22Rv1 (cell line): ENCODE measurements around the gene PARD3B.

Source experiments
- ZFX ChIP-seq: fragments of 450-650 bp; IDR thresholded peaks from 2 replicates; pipeline ENCODE4 v1.6.1; 2017; ENCODE audit warnings: antibody characterized with exemption, borderline replicate concordance
- TF ChIP-seq, protein P1 (sequence below): fragments of 450-650 bp; IDR thresholded peaks from 2 replicates; pipeline ENCODE4 v1.5.1; 2017; ENCODE audit warnings: mild to moderate bottlenecking

DNA sequence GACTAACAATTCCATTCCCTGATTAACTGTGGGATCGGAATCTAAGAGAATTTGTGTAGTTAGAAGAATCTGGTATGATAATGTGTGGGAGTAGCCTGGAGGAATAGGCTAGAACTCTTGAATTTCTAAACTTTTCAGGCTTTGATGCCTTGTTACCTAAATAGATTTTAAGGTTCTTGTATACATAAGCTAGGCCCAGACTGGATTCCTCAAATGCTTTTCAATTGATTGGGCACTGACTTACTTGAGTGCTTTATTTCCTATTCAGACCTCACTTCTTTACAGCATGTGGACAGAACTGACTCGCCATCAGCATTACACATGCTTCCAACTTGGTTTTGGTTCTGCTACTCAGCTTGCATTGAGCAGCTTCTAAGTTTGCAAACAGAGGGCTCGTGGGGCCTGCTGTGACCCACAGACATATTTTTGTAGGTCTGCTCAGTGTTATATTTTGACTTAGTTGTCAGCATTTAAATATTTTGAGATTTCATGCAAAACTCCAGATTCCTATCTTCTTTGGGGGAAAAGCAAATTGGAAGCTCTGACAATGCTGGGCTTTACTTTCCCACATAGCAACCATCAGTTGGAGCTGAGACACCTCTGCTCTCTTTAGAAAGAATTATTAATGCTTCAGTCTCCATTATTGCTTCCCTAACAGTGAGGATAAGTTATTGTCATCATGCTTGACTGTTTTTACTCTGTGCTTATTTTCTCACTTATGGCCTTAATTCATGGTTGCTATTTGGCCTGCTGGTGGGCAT lies 5.7 kb downstream of the PARD3B start:
- TF ChIP-seq, protein P1, sequence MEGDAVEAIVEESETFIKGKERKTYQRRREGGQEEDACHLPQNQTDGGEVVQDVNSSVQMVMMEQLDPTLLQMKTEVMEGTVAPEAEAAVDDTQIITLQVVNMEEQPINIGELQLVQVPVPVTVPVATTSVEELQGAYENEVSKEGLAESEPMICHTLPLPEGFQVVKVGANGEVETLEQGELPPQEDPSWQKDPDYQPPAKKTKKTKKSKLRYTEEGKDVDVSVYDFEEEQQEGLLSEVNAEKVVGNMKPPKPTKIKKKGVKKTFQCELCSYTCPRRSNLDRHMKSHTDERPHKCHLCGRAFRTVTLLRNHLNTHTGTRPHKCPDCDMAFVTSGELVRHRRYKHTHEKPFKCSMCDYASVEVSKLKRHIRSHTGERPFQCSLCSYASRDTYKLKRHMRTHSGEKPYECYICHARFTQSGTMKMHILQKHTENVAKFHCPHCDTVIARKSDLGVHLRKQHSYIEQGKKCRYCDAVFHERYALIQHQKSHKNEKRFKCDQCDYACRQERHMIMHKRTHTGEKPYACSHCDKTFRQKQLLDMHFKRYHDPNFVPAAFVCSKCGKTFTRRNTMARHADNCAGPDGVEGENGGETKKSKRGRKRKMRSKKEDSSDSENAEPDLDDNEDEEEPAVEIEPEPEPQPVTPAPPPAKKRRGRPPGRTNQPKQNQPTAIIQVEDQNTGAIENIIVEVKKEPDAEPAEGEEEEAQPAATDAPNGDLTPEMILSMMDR: no peak
- no peak for TF ChIP-seq ZFX
